Thyroid gland (tissue), 4 donors: ENCODE measurements around the gene ZBTB5. TPM values are rescaled to one million over a fixed set of nuclear protein-coding genes. Genes with fewer than 3 reads are reported as not detected.

Experiments
- DNase-seq, 2 donors: peaks; one replicate each; pipeline ENCODE4 v3.0.0-alpha.2; 2019
- H3K27ac ChIP-seq, 3 donors: fragments of 200-600 bp; sonication (generic); 1 replicate in 2 of 3; 2 replicates in 1 of 3; pipeline ENCODE4 v1.5.1; 2016 to 2019; ENCODE audit warnings: mild to moderate bottlenecking in 1 of 3, moderate library complexity in 1 of 3
- H3K27me3 ChIP-seq: fragments of 200-600 bp; sonication (generic); one replicate; pipeline ENCODE4 v1.5.1; 2019
- H3K36me3 ChIP-seq, 2 donors: fragments of 200-600 bp; sonication (generic); one replicate each; pipeline ENCODE4 v1.5.1; 2016 to 2019
- H3K4me1 ChIP-seq, 2 donors: fragments of 200-600 bp; sonication (generic); one replicate each; pipeline ENCODE4 v1.5.1; 2017 to 2019
- H3K4me3 ChIP-seq, 3 donors: fragments of 200-600 bp; sonication (generic); replicated peaks in 1 of 3; 1 replicate in 2 of 3; 2 replicates in 1 of 3; pipeline ENCODE4 v1.5.1; 2016; ENCODE audit warnings: mild to moderate bottlenecking in 1 of 3
- H3K9me3 ChIP-seq: fragments of 200-600 bp; sonication (generic); one replicate; pipeline ENCODE4 v1.5.1; 2017
- CTCF ChIP-seq, 6 experiments: fragments of 200-600 bp in 3 of 6; fragments of 450-650 bp in 3 of 6; sonication (generic) in 3 of 6; IDR thresholded peaks; one replicate each; pipeline ENCODE4 v1.5.1; 2016 to 2019; ENCODE audit warnings: antibody characterized with exemption in 6 of 6, mild to moderate bottlenecking in 2 of 6, inconsistent platforms in 1 of 6, moderate library complexity in 1 of 6
- POLR2A ChIP-seq, 2 donors: fragments of 450-650 bp; IDR thresholded peaks; one replicate each; pipeline ENCODE4 v1.6.1; 2017; ENCODE audit warnings: antibody characterized with exemption in 2 of 2, mild to moderate bottlenecking in 2 of 2, moderate library complexity in 1 of 2
- WGBS, 2 donors: methylation state at CpG; one replicate each; pipeline ENCODE4 v1.1.5; 2017; 5-methylcytosine and 5-hydroxymethylcytosine counted together
- intact Hi-C: fragments of 100-400 bp; cut with DNase I; formaldehyde crosslinking; loops from one replicate; pipeline ENCODE4 v1.15.1; 2023
- total RNA-seq, 4 donors: library from RNA; depleted of rRNA; stranded (reverse); fragments of >200 nt; gene quantifications; one replicate each; pipeline ENCODE4 v1.2.3, GENCODE V29; 2016

Gene ZBTB5
- total RNA-seq, 4 donors from 2014 or later = 19.2 to 26.8 (median 22.3) TPM

- Histone ChIP-seq H3K9me3 (no peaks in the 10 kb centered on the region), H3K27ac (no peak overlapping the region), H3K27me3 (no peaks in the 10 kb centered on the region), H3K36me3 (peaks cover 7 to 32% of the 10 kb centered on the region in 2 donors), H3K4me3 (no peak overlapping the region), H3K4me1 (no peaks in the 10 kb centered on the region)
- WGBS, 2 donors = 94 to 97% methylated on average over 3 of the region's 3 CpGs
- intact Hi-C loops = loop anchor here (10.0 kb wide), 1 partner anchor 151 kb away; the partner anchor contains the start of gene FRMPD1
- no peak for DNase-seq
- TF ChIP-seq POLR2A (IDR thresholded peaks at IDR 0.05) (no peak), CTCF (IDR thresholded peaks at IDR 0.05) (no peak)
Measured at GRCh38 chr9:37503736-37504135, 38.5 kb upstream of the ZBTB5 start.

- Histone ChIP-seq H3K27ac (no peak overlapping the region), H3K36me3 (peaks cover 16 to 42% of the 10 kb centered on the region in 2 donors), H3K9me3 (no peaks in the 10 kb centered on the region), H3K4me1 (no peaks in the 10 kb centered on the region), H3K27me3 (no peaks in the 10 kb centered on the region), H3K4me3 (no peak overlapping the region)
- 68 to 75% methylated on average over 2 of the region's 2 CpGs for WGBS, 2 donors
- intact Hi-C loops = loop anchor here (10.0 kb wide), 1 partner anchor 153 kb away; the partner anchor contains the start of gene FRMPD1
- no peak for DNase-seq
- TF ChIP-seq CTCF (IDR thresholded peaks at IDR 0.05) (no peak), POLR2A (IDR thresholded peaks at IDR 0.05) (no peak)
Measured at GRCh38 chr9:37501957-37502596, 36.8 kb upstream of the ZBTB5 start.

GRCh38 chr9:37499297-37499696 is 34.0 kb upstream of the ZBTB5 start:
- no peak for TF ChIP-seq CTCF (IDR thresholded peaks at IDR 0.05)
- no peak for TF ChIP-seq POLR2A (IDR thresholded peaks at IDR 0.05)

GRCh38 chr9:37498457-37498856 is 33.2 kb upstream of the ZBTB5 start:
- Histone ChIP-seq H3K27ac (no peak overlapping the region), H3K9me3 (no peaks in the 10 kb centered on the region), H3K36me3 (peaks cover 38 to 61% of the 10 kb centered on the region in 2 donors), H3K4me1 (no peaks in the 10 kb centered on the region), H3K4me3 (no peak overlapping the region), H3K27me3 (no peaks in the 10 kb centered on the region)
- intact Hi-C loops = no loop called here
- no peak for TF ChIP-seq POLR2A (IDR thresholded peaks at IDR 0.05)
- no peak for TF ChIP-seq CTCF (IDR thresholded peaks at IDR 0.05)
- no peak for DNase-seq
- 50 to 60% methylated on average over 3 of the region's 3 CpGs for WGBS, 2 donors

More at GRCh38 chr9:37499297-37499696, 34.0 kb upstream of the ZBTB5 start:
- Histone ChIP-seq H3K9me3 (no peaks in the 10 kb centered on the region), H3K4me1 (no peaks in the 10 kb centered on the region), H3K27me3 (no peaks in the 10 kb centered on the region), H3K36me3 (peaks cover 34 to 55% of the 10 kb centered on the region in 2 donors), H3K27ac (no peak overlapping the region), H3K4me3 (no peak overlapping the region)
- no peak for DNase-seq
- WGBS, 2 donors = 87 to 91% methylated on average over 6 of the region's 6 CpGs
- intact Hi-C loops = no loop called here

GRCh38 chr9:37497320-37497719 is 32.1 kb upstream of the ZBTB5 start:
- no peak overlapping the region for H3K27ac ChIP-seq
- no peaks in the 10 kb centered on the region for H3K4me1 ChIP-seq
- WGBS, 2 donors = 93 to 97% methylated on average over 3 of the region's 3 CpGs
- TF ChIP-seq POLR2A (IDR thresholded peaks at IDR 0.05) (no peak), CTCF (IDR thresholded peaks at IDR 0.05) (no peak)
- intact Hi-C loops = no loop called here
- DNase-seq = no peak
- H3K9me3 ChIP-seq = no peaks in the 10 kb centered on the region
- H3K36me3 ChIP-seq = peaks cover 35 to 59% of the 10 kb centered on the region in 2 donors
- H3K4me3 ChIP-seq = no peak overlapping the region
- H3K27me3 ChIP-seq = no peaks in the 10 kb centered on the region
